Measurements from ENCODE around the gene ZNRF4.

GRCh38 chr19:5447700-5448311, 7.4 kb upstream of the ZNRF4 start:
- TF ChIP-seq CTCF (IDR thresholded peaks at IDR 0.05; ENCODE audit: low read length) (no peak), EZH2 (optimal IDR thresholded peaks at IDR 0.05; ENCODE audit: low read depth, low read length) (no peak), EZH2phosphoT487 (IDR thresholded peaks at IDR 0.05; ENCODE audit: low read length) (no peak)

All from MM.1S (cell line).